WTC11 (cell line): Measurements from ENCODE around the gene APOBEC3G. TPM values are rescaled to one million over a fixed set of nuclear protein-coding genes. Genes with fewer than 3 reads are reported as not detected.
"Not testable (repeated sequence)": the region's sequence is repeated elsewhere in the genome, so short reads cannot be mapped to it uniquely, and the experiment has no call there.

ENCODE experiments used
- ATAC-seq: fragments of 200-7000 bp; cut with Tn5 transposase; 2 replicates; pipeline ENCODE4 v1.10.0; 2021; ENCODE audit warnings: mild to moderate bottlenecking, moderate library complexity
- CTCF ChIA-PET: fragments of 300-600 bp; sonication (Branson Sonifier 250); formaldehyde crosslinking; loops from one replicate; lab custom pipeline; 2021; ENCODE audit warnings: antibody characterized with exemption; lab: Charles Lee
- POLR2A ChIA-PET: fragments of 350-600 bp; sonication (Branson Sonifier 250); formaldehyde crosslinking; loops from one replicate; lab custom pipeline; 2021; ENCODE audit warnings: antibody characterized with exemption; lab: Charles Lee
- DNase-seq: peaks from one replicate; pipeline ENCODE4 v3.0.0; 2021; ENCODE audit warnings: low spot score
- H3K27ac Mint-ChIP-seq: 2 replicates; pipeline ENCODE4 v1.8.0; 2021; ENCODE audit warnings: mixed read lengths
- H3K27me3 Mint-ChIP-seq: 2 replicates; pipeline ENCODE4 v1.8.0; 2021; ENCODE audit warnings: low read depth, mild to moderate bottlenecking, moderate library complexity, mixed read lengths
- H3K36me3 Mint-ChIP-seq: 2 replicates; pipeline ENCODE4 v1.8.0; 2021; ENCODE audit warnings: mixed read lengths
- H3K4me1 Mint-ChIP-seq: 2 replicates; pipeline ENCODE4 v1.8.0; 2022; ENCODE audit warnings: mixed read lengths
- H3K4me3 Mint-ChIP-seq: 2 replicates; pipeline ENCODE4 v1.8.0; 2021; ENCODE audit warnings: mild to moderate bottlenecking, moderate library complexity, mixed read lengths
- H3K9me3 Mint-ChIP-seq: 2 replicates; pipeline ENCODE4 v1.8.0; 2021; ENCODE audit warnings: mixed read lengths
- AR ChIP-seq: fragments of 250-450 bp; sonication (Bioruptor Pico); IDR thresholded peaks from 2 replicates; pipeline ENCODE4 v1.9.0; 2021; ENCODE audit warnings: mild to moderate bottlenecking
- ATF2 ChIP-seq: sonication (generic); formaldehyde crosslinking; IDR thresholded peaks from 2 replicates; pipeline ENCODE4 v1.8.1; 2022; ENCODE audit warnings: low read depth, missing genetic modification reagents, borderline replicate concordance
- CDX4 ChIP-seq: fragments of 250-450 bp; sonication (Bioruptor Pico); IDR thresholded peaks from 2 replicates; pipeline ENCODE4 v1.9.0; 2021; ENCODE audit warnings: moderate library complexity, mild to moderate bottlenecking, inconsistent platforms, borderline replicate concordance
- CREB1 ChIP-seq: sonication (generic); formaldehyde crosslinking; IDR thresholded peaks from 2 replicates; pipeline ENCODE4 v1.8.0; 2023; ENCODE audit warnings: mild to moderate bottlenecking, missing genetic modification reagents
- E2F1 ChIP-seq: sonication (generic); formaldehyde crosslinking; IDR thresholded peaks from 2 replicates; pipeline ENCODE4 v1.8.0; 2022; ENCODE audit warnings: mild to moderate bottlenecking, missing genetic modification reagents
- IRF1 ChIP-seq: sonication (generic); formaldehyde crosslinking; IDR thresholded peaks from 2 replicates; pipeline ENCODE4 v1.8.0; 2023; ENCODE audit warnings: missing genetic modification reagents
- JAZF1 ChIP-seq: fragments of 250-450 bp; sonication (Bioruptor Pico); IDR thresholded peaks from 2 replicates; pipeline ENCODE4 v1.9.0; 2021; ENCODE audit warnings: moderate library complexity, mild to moderate bottlenecking, inconsistent platforms
- MAX ChIP-seq: sonication (generic); formaldehyde crosslinking; IDR thresholded peaks from 2 replicates; pipeline ENCODE4 v1.8.0; 2022; ENCODE audit warnings: mild to moderate bottlenecking, missing genetic modification reagents
- MYBL2 ChIP-seq: sonication (generic); formaldehyde crosslinking; IDR thresholded peaks from 2 replicates; pipeline ENCODE4 v1.8.1; 2023; ENCODE audit warnings: mild to moderate bottlenecking, moderate library complexity, missing genetic modification reagents
- NR2C2 ChIP-seq: sonication (generic); formaldehyde crosslinking; IDR thresholded peaks from 2 replicates; pipeline ENCODE4 v1.8.0; 2022; ENCODE audit warnings: mild to moderate bottlenecking, missing genetic modification reagents
- PRRX2 ChIP-seq: fragments of 250-450 bp; sonication (Bioruptor Pico); IDR thresholded peaks from 2 replicates; pipeline ENCODE4 v1.8.0; 2021; ENCODE audit warnings: mild to moderate bottlenecking
- RORB ChIP-seq: fragments of 250-450 bp; sonication (Bioruptor Pico); IDR thresholded peaks from 2 replicates; pipeline ENCODE4 v1.9.0; 2021; ENCODE audit warnings: mild to moderate bottlenecking
- STAT6 ChIP-seq: sonication (generic); formaldehyde crosslinking; conservative IDR thresholded peaks from 2 replicates; pipeline ENCODE4 v1.8.1; 2023; ENCODE audit warnings: mild to moderate bottlenecking, low read depth, missing genetic modification reagents, moderate library complexity
- ZBTB21 ChIP-seq: sonication (generic); formaldehyde crosslinking; IDR thresholded peaks from 2 replicates; pipeline ENCODE4 v1.8.1; 2023; ENCODE audit warnings: mild to moderate bottlenecking, missing genetic modification reagents, borderline replicate concordance
- ZNF121 ChIP-seq: sonication (generic); formaldehyde crosslinking; IDR thresholded peaks from 2 replicates; pipeline ENCODE4 v1.8.0; 2023; ENCODE audit warnings: missing genetic modification reagents
- ZNF232 ChIP-seq: sonication (generic); formaldehyde crosslinking; IDR thresholded peaks from 2 replicates; pipeline ENCODE4 v1.8.0; 2022; ENCODE audit warnings: mild to moderate bottlenecking, missing genetic modification reagents
- ZNF423 ChIP-seq: fragments of 250-450 bp; sonication (Bioruptor Pico); IDR thresholded peaks from 2 replicates; pipeline ENCODE4 v2.1.2; 2022; ENCODE audit warnings: mild to moderate bottlenecking, moderate library complexity
- ZSCAN18 ChIP-seq: fragments of 250-450 bp; sonication (Bioruptor Pico); IDR thresholded peaks from 2 replicates; pipeline ENCODE4 v2.1.2; 2022; ENCODE audit warnings: mild to moderate bottlenecking, moderate library complexity
- total RNA-seq: library from RNA; stranded (reverse); gene quantifications from 3 replicates; pipeline ENCODE4 v1.2.3, GENCODE V29; 2021

The APOBEC3G gene
- total RNA-seq, 1 experiment from 2014 or later, result 1.8 TPM

- ATAC-seq (peak; percentile 68), DNase-seq (peak; percentile 54)
- TF ChIP-seq ZNF121 (CRISPR knock-in tag), result peak; percentile 85
- 0 out of 2 replicates have a peak, but pooled peaks have one; percentile 44 for TF ChIP-seq STAT6 (CRISPR knock-in tag)
- TF ChIP-seq ZBTB21 (CRISPR knock-in tag), result peak; percentile 91
- peak; percentile 28; the same call in 1 of the 2 replicates for TF ChIP-seq MAX (CRISPR knock-in tag)
- H3K36me3 Mint-ChIP-seq, H3K27me3 Mint-ChIP-seq, H3K9me3 Mint-ChIP-seq, POLR2A ChIA-PET: not testable (repeated sequence)
- peak overlapping the region; percentile 37; the same call in 1 of the 2 replicates for H3K4me3 Mint-ChIP-seq
- CTCF ChIA-PET, result interaction anchor here (0.6 kb wide), 1 partner anchor 17 kb away, joined by 3 read pairs; no protein-coding TSS in a partner anchor
- peaks cover 46% of the 10 kb centered on the region for H3K4me1 Mint-ChIP-seq
- peak overlapping the region; percentile 76 for H3K27ac Mint-ChIP-seq
Measured at GRCh38 chr22:39051844-39052495, 25.1 kb upstream of the APOBEC3G start.

GRCh38 chr22:39055658-39056057 is 21.4 kb upstream of the APOBEC3G start:
- H3K9me3 Mint-ChIP-seq, result no peaks in the 10 kb centered on the region
- ChIA-PET POLR2A (no interaction called here), CTCF (no interaction called here)
- H3K27me3 Mint-ChIP-seq, result peaks cover 5% of the 10 kb centered on the region; the same call in 1 of the 2 replicates
- no peaks in the 10 kb centered on the region; the same call in none of the 2 replicates for H3K36me3 Mint-ChIP-seq
- peaks cover 24% of the 10 kb centered on the region for H3K4me1 Mint-ChIP-seq
- no peak for DNase-seq
- ATAC-seq, result no peak
- no peak overlapping the region for H3K27ac Mint-ChIP-seq
- H3K4me3 Mint-ChIP-seq, result no peak overlapping the region
- TF ChIP-seq ZNF423 (no peak), MYBL2 (no peak), ZNF232 (no peak), E2F1 (CRISPR knock-in tag) (no peak), NR2C2 (no peak), RORB (CRISPR knock-in tag) (no peak), ZNF121 (CRISPR knock-in tag) (no peak), ZSCAN18 (CRISPR knock-in tag) (no peak), ATF2 (CRISPR knock-in tag) (no peak), PRRX2 (CRISPR knock-in tag) (no peak), IRF1 (CRISPR knock-in tag) (no peak), CREB1 (CRISPR knock-in tag) (no peak), CDX4 (CRISPR knock-in tag) (no peak), JAZF1 (CRISPR knock-in tag) (no peak), AR (CRISPR knock-in tag) (no peak)

- H3K4me1 Mint-ChIP-seq, ATAC-seq, H3K9me3 Mint-ChIP-seq, H3K4me3 Mint-ChIP-seq, POLR2A ChIA-PET, H3K27ac Mint-ChIP-seq, H3K27me3 Mint-ChIP-seq, CTCF ChIA-PET, DNase-seq, H3K36me3 Mint-ChIP-seq: not testable (repeated sequence)
Measured at GRCh38 chr22:39061290-39061689, 15.8 kb upstream of the APOBEC3G start.

GRCh38 chr22:39061951-39062350 is 15.1 kb upstream of the APOBEC3G start:
- not testable (repeated sequence) for H3K27me3 Mint-ChIP-seq, H3K9me3 Mint-ChIP-seq, ATAC-seq

More at GRCh38 chr22:39061951-39062350, 15.1 kb upstream of the APOBEC3G start:
- H3K4me1 Mint-ChIP-seq, POLR2A ChIA-PET, CTCF ChIA-PET, H3K27ac Mint-ChIP-seq, DNase-seq, H3K36me3 Mint-ChIP-seq, H3K4me3 Mint-ChIP-seq: not testable (repeated sequence)
